ENCODE results near the gene MCAM. TPM values are rescaled to one million over a fixed set of nuclear protein-coding genes. Genes with fewer than 3 reads are reported as not detected.
A peak's percentile ranks its signal among the peaks of the same experiment; 100 is the strongest.

Gene MCAM
- total RNA-seq, 1 donor from 2014 or later: 563 TPM

- Histone ChIP-seq H3K4me3 (ENCODE audit: low read depth, low read length) (no peak overlapping the region), H3K36me3 (ENCODE audit: control insufficient read depth, insufficient read depth, low read length) (peaks cover 4% of the 10 kb centered on the region), H3K27me3 (ENCODE audit: control insufficient read depth, insufficient read depth, low read length) (no peaks in the 10 kb centered on the region)
- no peak for DNase-seq (ENCODE audit: low read depth)
- TF ChIP-seq CTCF (IDR thresholded peaks at IDR 0.05; ENCODE audit: insufficient read depth, low read length, poor library complexity, severe bottlenecking): no peak
Measured at GRCh38 chr11:119309411-119309810, 7.5 kb downstream of the MCAM start.

GRCh38 chr11:119307974-119308373 lies 9.0 kb downstream of the MCAM start:
- Histone ChIP-seq H3K36me3 (ENCODE audit: control insufficient read depth, insufficient read depth, low read length) (peaks cover 5% of the 10 kb centered on the region), H3K27me3 (ENCODE audit: control insufficient read depth, insufficient read depth, low read length) (no peaks in the 10 kb centered on the region), H3K4me3 (ENCODE audit: low read depth, low read length) (no peak overlapping the region)
- TF ChIP-seq CTCF (IDR thresholded peaks at IDR 0.05; ENCODE audit: insufficient read depth, low read length, poor library complexity, severe bottlenecking): no peak
- DNase-seq (ENCODE audit: low read depth): no peak

- Histone ChIP-seq H3K36me3 (ENCODE audit: control insufficient read depth, insufficient read depth, low read length) (peaks cover 5% of the 10 kb centered on the region), H3K4me3 (ENCODE audit: low read depth, low read length) (no peak overlapping the region)
- peak; percentile 25 for TF ChIP-seq CTCF (IDR thresholded peaks at IDR 0.05; ENCODE audit: insufficient read depth, low read length, poor library complexity, severe bottlenecking)
Measured at GRCh38 chr11:119307219-119307618, 9.7 kb downstream of the MCAM start.

GRCh38 chr11:119306373-119306890 lies 10.5 kb downstream of the MCAM start:
- H3K4me3 ChIP-seq (ENCODE audit: low read depth, low read length): no peak overlapping the region
- H3K27me3 ChIP-seq (ENCODE audit: control insufficient read depth, insufficient read depth, low read length): no peaks in the 10 kb centered on the region
- no peak for DNase-seq (ENCODE audit: low read depth)
- TF ChIP-seq CTCF (IDR thresholded peaks at IDR 0.05; ENCODE audit: insufficient read depth, low read length, poor library complexity, severe bottlenecking): no peak
- H3K36me3 ChIP-seq (ENCODE audit: control insufficient read depth, insufficient read depth, low read length): peaks cover 6% of the 10 kb centered on the region

More at GRCh38 chr11:119307219-119307618, 9.7 kb downstream of the MCAM start:
- no peak for DNase-seq (ENCODE audit: low read depth)
- no peaks in the 10 kb centered on the region for H3K27me3 ChIP-seq (ENCODE audit: control insufficient read depth, insufficient read depth, low read length)

GRCh38 chr11:119305556-119306372 lies 11.2 kb downstream of the MCAM start:
- no peak for TF ChIP-seq CTCF (IDR thresholded peaks at IDR 0.05; ENCODE audit: insufficient read depth, low read length, poor library complexity, severe bottlenecking)
- Histone ChIP-seq H3K4me3 (ENCODE audit: low read depth, low read length) (no peak overlapping the region), H3K36me3 (ENCODE audit: control insufficient read depth, insufficient read depth, low read length) (peaks cover 6% of the 10 kb centered on the region), H3K27me3 (ENCODE audit: control insufficient read depth, insufficient read depth, low read length) (no peaks in the 10 kb centered on the region)
- DNase-seq (ENCODE audit: low read depth): no peak
